Liver (tissue), 3 donors: ENCODE measurements around the gene PARD3.

Experiments used
- CTCF ChIP-seq: fragments of 150-350 bp; IDR thresholded peaks from 2 replicates; pipeline ENCODE4 v1.5.1; 2017; ENCODE audit warnings: improper control_type of control experiment, low read depth, low read length; ENCODE audit not compliant: missing input control
- EGR1 ChIP-seq, 2 donors: IDR thresholded peaks; 2 replicates each; pipeline ENCODE4 v1.6.1; 2016 to 2018; ENCODE audit warnings: antibody characterized with exemption in 2 of 2, low read depth in 2 of 2
- GABPA ChIP-seq, 2 donors: IDR thresholded peaks in 1 of 2; conservative IDR thresholded peaks in 1 of 2; 2 replicates each; pipeline ENCODE4 v1.6.1; 2016; ENCODE audit warnings: antibody characterized with exemption in 2 of 2, mild to moderate bottlenecking in 1 of 2, moderate library complexity in 1 of 2
- HNF4G ChIP-seq: IDR thresholded peaks from 2 replicates; pipeline ENCODE4 v1.6.1; 2016; ENCODE audit warnings: antibody characterized with exemption
- JUND ChIP-seq, 2 donors: IDR thresholded peaks; 2 replicates each; pipeline ENCODE4 v1.6.1; 2016; ENCODE audit warnings: antibody characterized with exemption in 2 of 2
- NR2F2 ChIP-seq: IDR thresholded peaks from 2 replicates; pipeline ENCODE4 v1.6.1; 2016; ENCODE audit warnings: antibody characterized with exemption
- RAD21 ChIP-seq, 2 donors: IDR thresholded peaks; 2 replicates each; pipeline ENCODE4 v1.6.1; 2016; ENCODE audit warnings: antibody characterized with exemption in 2 of 2, mild to moderate bottlenecking in 2 of 2
- TAF1 ChIP-seq: conservative IDR thresholded peaks from 2 replicates; pipeline ENCODE4 v1.6.1; 2016; ENCODE audit warnings: antibody characterized with exemption, mild to moderate bottlenecking
- TF ChIP-seq, protein P1 (sequence below): IDR thresholded peaks from 2 replicates; pipeline ENCODE4 v1.6.1; 2016; ENCODE audit warnings: antibody characterized with exemption, mild to moderate bottlenecking
- TF ChIP-seq, protein P2 (sequence below): IDR thresholded peaks from 2 replicates; pipeline ENCODE4 v1.6.1; 2016; ENCODE audit warnings: antibody characterized with exemption
- TF ChIP-seq, protein P3 (sequence below): IDR thresholded peaks from 2 replicates; pipeline ENCODE4 v1.6.1; 2016; ENCODE audit warnings: antibody characterized with exemption
- donor health status: healthy.
- donor health status: healthy.

DNA sequence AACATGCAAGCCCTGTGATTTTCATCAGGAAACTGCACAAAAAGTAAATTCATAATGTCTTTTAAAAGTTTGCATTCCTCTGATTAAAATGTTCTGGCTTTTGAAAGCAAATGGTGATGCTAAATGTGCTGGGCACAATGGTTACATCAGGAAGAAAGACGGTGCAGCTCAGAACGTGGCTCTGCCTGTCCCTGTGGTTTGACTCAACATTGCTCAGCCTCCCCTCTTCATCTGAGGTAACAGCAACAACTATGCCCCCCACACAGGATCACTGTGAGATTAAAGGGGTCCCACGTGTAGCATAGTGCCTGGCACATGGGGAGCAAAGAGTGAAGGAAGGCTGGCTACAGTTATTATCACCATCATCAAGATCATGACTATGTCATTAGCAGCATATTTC is 44.0 kb downstream of the PARD3 start:
- no peak for TF ChIP-seq CTCF
- TF ChIP-seq, protein P1, sequence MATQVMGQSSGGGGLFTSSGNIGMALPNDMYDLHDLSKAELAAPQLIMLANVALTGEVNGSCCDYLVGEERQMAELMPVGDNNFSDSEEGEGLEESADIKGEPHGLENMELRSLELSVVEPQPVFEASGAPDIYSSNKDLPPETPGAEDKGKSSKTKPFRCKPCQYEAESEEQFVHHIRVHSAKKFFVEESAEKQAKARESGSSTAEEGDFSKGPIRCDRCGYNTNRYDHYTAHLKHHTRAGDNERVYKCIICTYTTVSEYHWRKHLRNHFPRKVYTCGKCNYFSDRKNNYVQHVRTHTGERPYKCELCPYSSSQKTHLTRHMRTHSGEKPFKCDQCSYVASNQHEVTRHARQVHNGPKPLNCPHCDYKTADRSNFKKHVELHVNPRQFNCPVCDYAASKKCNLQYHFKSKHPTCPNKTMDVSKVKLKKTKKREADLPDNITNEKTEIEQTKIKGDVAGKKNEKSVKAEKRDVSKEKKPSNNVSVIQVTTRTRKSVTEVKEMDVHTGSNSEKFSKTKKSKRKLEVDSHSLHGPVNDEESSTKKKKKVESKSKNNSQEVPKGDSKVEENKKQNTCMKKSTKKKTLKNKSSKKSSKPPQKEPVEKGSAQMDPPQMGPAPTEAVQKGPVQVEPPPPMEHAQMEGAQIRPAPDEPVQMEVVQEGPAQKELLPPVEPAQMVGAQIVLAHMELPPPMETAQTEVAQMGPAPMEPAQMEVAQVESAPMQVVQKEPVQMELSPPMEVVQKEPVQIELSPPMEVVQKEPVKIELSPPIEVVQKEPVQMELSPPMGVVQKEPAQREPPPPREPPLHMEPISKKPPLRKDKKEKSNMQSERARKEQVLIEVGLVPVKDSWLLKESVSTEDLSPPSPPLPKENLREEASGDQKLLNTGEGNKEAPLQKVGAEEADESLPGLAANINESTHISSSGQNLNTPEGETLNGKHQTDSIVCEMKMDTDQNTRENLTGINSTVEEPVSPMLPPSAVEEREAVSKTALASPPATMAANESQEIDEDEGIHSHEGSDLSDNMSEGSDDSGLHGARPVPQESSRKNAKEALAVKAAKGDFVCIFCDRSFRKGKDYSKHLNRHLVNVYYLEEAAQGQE: no peak
- no peak for TF ChIP-seq TAF1
- no peak for TF ChIP-seq GABPA (IDR thresholded peaks at IDR 0.05 in 1 of 2, conservative IDR thresholded peaks at IDR 0.05 in 1 of 2)
- no peak for TF ChIP-seq NR2F2
- TF ChIP-seq, protein P2, sequence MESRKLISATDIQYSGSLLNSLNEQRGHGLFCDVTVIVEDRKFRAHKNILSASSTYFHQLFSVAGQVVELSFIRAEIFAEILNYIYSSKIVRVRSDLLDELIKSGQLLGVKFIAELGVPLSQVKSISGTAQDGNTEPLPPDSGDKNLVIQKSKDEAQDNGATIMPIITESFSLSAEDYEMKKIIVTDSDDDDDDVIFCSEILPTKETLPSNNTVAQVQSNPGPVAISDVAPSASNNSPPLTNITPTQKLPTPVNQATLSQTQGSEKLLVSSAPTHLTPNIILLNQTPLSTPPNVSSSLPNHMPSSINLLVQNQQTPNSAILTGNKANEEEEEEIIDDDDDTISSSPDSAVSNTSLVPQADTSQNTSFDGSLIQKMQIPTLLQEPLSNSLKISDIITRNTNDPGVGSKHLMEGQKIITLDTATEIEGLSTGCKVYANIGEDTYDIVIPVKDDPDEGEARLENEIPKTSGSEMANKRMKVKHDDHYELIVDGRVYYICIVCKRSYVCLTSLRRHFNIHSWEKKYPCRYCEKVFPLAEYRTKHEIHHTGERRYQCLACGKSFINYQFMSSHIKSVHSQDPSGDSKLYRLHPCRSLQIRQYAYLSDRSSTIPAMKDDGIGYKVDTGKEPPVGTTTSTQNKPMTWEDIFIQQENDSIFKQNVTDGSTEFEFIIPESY: no peak
- TF ChIP-seq, protein P3, sequence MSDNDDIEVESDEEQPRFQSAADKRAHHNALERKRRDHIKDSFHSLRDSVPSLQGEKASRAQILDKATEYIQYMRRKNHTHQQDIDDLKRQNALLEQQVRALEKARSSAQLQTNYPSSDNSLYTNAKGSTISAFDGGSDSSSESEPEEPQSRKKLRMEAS: no peak
- TF ChIP-seq HNF4G: no peak
- TF ChIP-seq RAD21 (IDR thresholded peaks at IDR 0.05): no peak
- TF ChIP-seq JUND (IDR thresholded peaks at IDR 0.05): no peak
- TF ChIP-seq EGR1 (IDR thresholded peaks at IDR 0.05; ENCODE audit: low read depth in 2 of 2): no peak
